Cardiac fibroblast (primary cell): ENCODE data around the gene NPAS1.

Source experiments
- DNase-seq, 2 donors: peaks; one replicate each; pipeline versions ENCODE4 v3.0.0 to v3.0.0-alpha.2; 2010; ENCODE audit warnings: low read depth in 2 of 2
- H3K4me3 ChIP-seq, 2 donors: replicated peaks in 1 of 2; 1 replicate in 1 of 2; 2 replicates in 1 of 2; pipeline ENCODE4 v1.5.1; 2011; ENCODE audit warnings: low read depth in 2 of 2, low read length in 2 of 2, mild to moderate bottlenecking in 2 of 2, moderate library complexity in 1 of 2
- CTCF ChIP-seq: IDR thresholded peaks from one replicate; pipeline ENCODE4 v1.5.1; 2011; ENCODE audit warnings: low read depth, mild to moderate bottlenecking, low read length, inconsistent platforms

NPAS1 gene

GRCh38 chr19:47035127-47036096 lies 15.8 kb downstream of the NPAS1 start:
- DNase-seq, result peak; percentile 83 to 84
- H3K4me3 ChIP-seq, result peak overlapping the region; percentile 37 to 55
- TF ChIP-seq CTCF, result peak; percentile 96

GRCh38 chr19:47036097-47036651 lies 16.5 kb downstream of the NPAS1 start:
- DNase-seq, result no peak
- H3K4me3 ChIP-seq, result peak overlapping the region; percentile 37 to 55
- no peak for TF ChIP-seq CTCF

GRCh38 chr19:47037766-47038165 lies 18.1 kb downstream of the NPAS1 start:
- no peak for TF ChIP-seq CTCF
- no peak for DNase-seq
- H3K4me3 ChIP-seq, result no peak overlapping the region

GRCh38 chr19:47039239-47039874 lies 19.7 kb downstream of the NPAS1 start:
- no peak overlapping the region for H3K4me3 ChIP-seq
- no peak for DNase-seq
- no peak for TF ChIP-seq CTCF

DNA sequence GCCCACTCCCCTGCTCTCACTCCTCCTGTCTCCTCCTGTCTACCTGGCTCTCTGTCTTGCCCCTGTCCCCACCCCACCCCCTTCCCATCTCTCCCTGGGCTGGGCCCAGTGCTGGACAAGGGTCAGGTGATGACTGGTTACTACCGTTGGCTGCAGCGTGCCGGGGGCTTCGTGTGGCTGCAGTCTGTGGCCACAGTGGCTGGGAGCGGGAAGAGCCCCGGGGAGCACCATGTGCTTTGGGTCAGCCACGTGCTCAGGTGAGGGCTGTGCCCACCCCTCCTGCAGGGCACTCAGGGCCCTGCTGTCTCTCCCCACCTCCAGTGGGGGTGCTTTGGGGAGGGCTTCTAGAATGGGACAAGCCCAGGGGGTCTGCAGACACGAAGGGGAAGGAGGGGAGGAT lies 21.2 kb downstream of the NPAS1 start:
- DNase-seq, result no peak
- TF ChIP-seq CTCF, result no peak
- H3K4me3 ChIP-seq, result no peak overlapping the region

DNA sequence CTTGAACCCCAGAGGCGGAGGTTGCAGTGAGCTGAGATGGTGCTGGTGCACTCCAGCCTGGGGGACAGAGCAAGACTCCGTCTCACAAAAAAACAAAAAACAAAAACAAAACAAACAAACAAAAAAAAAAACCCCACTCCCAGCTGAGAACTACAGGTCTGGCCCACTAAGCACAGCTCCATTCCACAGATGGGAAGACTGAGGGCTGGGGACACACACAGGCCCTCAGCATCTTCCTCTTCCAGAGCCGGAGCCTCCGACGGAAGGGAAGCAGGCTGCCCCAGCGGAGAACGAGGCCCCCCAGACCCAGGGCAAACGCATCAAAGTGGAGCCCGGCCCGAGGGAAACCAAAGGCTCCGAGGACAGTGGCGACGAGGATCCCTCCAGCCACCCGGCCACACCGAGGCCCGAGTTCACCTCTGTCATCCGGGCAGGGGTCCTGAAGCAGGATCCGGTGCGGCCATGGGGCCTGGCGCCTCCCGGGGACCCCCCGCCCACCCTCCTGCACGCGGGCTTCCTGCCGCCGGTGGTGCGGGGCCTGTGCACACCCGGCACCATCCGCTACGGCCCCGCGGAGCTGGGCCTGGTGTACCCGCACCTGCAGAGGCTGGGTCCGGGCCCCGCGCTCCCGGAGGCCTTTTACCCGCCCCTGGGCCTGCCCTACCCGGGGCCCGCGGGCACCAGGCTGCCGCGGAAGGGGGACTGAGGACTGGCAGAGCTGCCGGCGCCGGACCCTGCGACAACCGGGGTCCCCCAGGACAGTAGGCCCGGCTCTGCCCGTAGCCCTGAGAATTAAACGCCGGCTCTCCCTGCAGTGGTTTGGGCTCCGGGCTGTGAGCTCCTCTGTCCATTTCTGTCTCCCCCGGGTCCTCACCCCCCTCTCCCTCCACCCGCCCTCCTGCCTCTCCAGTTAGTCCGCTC lies 25.6 kb downstream of the NPAS1 start:
- no peak for DNase-seq
- H3K4me3 ChIP-seq, result no peak overlapping the region
- no peak for TF ChIP-seq CTCF
